DMS153 treated with DMSO at 0.1 percent for 48 hours (cell line): ENCODE measurements around the gene ZNF350.
A peak's percentile ranks its signal among the peaks of the same experiment; 100 is the strongest.
"Not testable (repeated sequence)": the region's sequence is repeated elsewhere in the genome, so short reads cannot be mapped to it uniquely, and the experiment has no call there.

ENCODE experiments used
- DNase-seq: peaks from one replicate; lab custom pipeline; 2025; ENCODE audit not compliant: unreplicated experiment; lab: John Stamatoyannopoulos, UW

ZNF350 gene

DNA sequence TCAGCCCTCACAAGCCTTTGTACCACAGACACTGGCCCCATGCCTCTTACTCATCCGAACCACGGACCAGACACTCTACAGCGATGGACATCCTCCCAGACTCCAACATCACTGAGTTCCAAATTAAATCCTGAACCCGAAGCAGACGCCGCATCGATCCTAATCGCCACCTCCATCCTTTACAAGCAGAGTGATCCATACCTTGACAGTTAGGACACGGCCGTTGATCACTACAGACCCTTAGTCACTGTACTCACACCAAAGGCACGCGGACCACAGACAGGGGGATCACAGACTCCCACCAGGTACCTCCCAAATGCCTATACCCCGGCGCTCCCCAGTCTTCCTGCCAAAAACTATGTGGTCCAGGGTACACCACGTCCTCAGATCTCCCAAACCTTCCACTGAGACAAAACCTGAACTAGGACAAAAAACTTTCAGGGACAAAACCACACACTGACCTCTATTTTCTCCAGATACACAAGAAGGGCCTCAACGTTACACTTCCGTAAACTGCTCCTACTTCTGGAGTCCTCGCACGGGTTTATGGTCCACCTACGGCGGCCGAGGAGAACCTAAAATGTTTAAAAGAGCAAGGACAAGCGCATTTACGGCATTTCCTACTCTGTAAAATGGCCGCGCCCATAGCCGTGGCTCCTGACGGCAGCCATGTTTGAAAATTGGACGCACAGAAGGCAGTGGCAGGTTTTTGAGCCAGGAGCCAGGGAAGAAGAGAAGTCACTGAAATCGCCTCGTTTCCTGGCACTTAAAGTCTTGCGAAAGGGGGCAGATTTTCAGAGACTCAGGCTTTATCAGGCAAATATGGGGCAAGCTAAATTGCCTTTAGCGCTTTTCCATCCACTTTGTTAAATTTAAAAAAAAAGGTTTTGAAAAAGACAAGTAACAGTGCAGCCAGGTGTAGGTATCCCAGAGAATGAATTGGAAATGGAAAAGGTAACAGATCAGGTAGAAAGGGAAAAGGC, at the start of gene ZNF350:
Gene ZNF350 (minus strand): TSS at position 532 of the 983 bp plus-strand sequence. CDS start 12,480 bp downstream, outside the sequence.
- peak; percentile 84 for DNase-seq

DNA sequence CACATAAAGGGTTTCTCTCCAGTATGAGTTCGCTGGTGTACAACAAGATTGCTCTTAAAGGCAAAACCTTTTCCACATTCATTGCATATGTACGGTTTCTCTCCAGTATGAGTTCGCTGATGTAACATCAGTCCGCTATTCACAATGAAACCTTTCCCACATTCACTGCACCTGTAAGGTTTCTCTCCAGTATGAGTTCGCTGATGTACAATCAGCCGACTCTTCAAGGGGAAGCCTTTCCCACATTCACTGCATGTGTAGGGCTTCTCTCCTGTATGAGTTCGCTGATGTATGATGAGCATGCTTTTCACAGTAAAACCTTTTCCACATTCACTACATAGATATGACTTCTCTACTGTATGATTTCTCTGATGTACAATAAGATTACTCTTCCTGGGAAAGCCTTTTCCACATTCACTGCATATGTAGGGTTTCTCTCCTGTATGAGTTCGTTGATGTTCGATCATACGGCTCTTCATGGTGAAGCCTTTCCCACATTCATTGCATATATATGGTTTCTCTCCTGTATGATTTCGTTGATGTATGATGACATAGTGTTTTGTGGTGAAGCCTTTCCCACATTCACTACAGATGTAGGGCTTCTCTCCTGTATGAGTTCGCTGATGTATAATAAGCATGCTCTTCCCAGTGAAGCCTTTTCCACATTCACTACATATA, 47.5 kb upstream of the ZNF350 start:
- DNase-seq = no peak

DNA sequence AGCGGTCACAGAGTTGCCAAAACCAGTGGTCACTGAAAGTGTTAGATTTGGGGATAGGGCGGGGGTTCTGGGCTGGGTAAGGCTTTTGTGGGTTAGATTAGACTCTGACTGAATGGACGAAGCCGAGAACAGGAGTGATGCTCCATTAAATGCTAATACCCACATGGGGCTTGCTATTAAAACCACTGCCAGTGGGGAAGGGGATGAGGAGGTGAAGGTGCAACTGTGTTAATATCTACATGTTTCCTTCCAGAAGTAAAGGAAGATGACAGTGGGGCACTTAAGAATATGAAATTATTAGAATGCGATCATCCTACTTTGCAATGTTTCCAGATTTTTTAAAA, 42.1 kb upstream of the ZNF350 start:
- DNase-seq = no peak

DNA sequence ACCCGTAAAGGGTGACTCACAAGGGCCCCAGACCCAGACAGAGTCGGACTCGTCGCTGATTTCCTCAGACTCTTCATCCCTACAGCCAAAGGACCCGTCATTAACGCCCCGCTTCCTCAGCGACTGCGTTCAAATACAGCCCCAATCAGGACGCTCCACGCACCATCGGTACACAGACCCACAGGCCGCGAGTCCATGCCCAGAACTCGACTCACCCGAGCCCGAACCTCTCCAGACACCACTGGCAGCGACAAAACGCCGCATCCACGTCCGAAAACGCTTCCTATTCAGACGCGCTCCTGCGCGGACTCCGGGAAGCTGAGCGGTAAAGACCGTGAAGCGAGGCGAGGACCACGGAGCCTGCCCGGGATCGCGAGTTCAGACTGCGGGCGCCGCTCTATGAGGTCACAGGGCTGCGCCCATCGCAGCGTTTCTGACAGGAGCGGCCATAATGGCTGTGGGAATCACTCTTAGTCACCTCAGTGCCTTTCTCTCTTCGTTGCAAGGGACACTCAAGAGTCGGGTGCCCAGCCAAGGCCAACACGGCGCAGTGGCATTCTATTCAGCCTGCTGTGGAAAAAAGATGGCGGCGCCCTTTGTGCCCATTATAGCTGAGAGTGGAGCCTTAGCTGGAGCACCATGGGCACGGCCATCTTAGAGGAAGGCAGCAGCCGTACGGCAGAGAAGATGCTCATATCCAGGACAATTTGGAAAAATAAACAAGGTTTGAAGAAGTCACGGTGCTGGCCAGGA, 41.6 kb upstream of the ZNF350 start, which contains the start of gene ZNF614:
Gene ZNF614 (minus strand): TSS at position 353 of the 753 bp plus-strand sequence. CDS start 2,634 bp downstream, outside the sequence.
- DNase-seq = peak; percentile 87

DNA sequence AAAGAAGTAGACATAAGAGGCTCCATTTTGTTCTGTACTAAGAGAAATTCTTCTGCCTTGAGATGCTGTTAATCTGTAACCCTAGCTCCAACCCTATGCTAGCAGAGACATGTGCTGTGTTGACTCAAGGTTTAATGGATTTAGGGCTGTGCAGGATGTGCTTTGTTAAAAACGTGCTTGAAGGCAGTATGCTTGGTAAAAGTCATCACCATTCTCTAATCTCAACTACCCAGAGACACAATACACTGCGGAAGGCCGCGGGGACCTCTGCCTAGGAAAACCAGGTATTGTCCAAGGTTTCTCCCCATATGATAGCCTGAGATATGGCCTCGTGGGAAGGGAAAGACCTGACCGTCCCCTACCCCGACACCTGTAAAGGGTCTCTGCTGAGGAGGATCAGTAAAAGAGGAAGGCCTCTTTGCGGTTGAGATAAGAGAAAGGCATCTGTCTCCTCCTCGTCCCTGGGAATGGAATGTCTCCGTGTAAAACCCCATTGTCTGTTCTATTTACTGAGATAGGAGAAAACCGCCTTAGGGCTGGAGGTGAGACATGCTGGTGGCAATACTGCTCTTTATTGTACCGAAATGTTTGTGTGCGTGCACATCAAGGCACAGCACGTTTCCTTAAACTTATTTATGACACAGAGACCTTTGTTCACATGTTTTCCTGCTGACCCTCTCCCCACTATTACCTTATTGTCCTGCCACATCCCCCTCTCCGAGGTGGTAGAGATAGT, 39.8 kb upstream of the ZNF350 start:
- DNase-seq = not testable (repeated sequence)

DNA sequence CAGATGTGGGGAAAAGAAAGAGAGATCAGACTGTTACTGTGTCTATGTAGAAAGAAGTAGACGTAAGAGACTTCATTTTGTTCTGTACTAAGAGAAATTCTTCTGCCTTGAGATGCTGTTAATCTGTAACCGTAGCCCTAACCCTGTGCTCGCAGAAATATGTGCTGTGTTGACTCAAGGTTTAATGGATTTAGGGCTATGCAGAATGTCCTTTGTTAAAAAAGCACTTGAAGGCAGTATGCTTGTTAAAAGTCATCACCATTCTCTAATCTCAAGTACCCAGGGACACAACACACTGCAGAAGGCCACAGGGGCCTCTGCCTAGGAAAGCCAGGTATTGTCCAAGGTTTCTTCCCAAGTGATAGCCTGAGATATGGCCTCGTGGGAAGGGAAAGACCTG, 37.8 kb upstream of the ZNF350 start:
- DNase-seq = not testable (repeated sequence)

DNA sequence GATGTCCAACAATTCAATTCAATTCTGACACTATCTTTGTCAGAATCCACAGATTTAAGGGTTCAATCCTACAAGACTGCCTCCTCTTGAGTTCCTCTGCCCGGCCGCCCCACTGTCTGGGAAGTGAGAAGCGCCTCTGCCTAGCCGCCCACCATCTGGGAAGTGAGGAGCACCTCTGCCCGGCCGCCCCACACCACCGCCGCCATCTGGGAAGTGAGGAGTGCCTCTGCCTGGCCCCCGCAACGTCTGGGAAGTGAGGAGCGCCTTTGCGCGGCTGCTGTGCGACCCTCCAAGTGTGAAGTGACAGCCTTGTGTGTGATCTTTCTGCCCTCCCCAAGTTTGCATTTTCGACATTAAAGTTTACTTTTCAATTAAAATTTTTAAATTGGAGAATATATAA, 35.6 kb upstream of the ZNF350 start:
- no peak for DNase-seq

DNA sequence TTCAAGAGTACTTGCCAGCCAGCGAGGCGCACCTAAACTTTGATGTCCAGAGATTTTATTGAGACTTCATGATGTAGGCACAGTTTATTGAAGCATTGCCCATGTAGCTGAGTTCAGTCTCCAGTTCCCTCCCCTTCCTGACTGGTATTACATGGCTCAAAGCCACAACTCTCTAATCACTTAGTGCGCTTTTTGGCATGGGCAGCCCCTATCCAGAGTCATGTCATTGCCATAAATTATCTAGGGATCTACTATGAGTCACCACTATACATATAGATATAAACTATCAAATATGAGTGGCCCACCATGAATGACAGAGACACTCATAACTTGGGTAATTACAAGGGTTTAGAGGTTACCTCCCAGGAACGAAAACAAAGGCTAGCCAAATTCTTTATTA, 33.9 kb upstream of the ZNF350 start:
- no peak for DNase-seq

DNA sequence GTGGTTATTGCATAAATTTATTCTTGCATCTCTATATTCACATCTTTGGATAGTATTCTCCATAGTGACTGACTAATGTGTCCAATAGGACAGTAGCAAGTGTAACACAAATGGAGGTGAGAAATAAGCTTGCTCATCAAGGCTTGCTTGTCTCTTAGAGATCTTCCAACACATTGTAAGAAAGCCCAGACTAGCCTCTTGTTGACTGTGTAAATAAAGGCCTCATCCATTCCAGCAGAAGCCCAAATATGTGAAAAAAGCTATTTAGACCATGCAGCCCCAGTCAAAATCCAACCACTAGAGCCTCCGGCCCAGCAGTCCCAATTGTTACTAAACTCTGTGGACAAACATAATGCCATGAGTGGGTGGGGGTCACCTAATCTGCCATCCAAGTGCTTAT, 24.0 kb upstream of the ZNF350 start:
- no peak for DNase-seq

DNA sequence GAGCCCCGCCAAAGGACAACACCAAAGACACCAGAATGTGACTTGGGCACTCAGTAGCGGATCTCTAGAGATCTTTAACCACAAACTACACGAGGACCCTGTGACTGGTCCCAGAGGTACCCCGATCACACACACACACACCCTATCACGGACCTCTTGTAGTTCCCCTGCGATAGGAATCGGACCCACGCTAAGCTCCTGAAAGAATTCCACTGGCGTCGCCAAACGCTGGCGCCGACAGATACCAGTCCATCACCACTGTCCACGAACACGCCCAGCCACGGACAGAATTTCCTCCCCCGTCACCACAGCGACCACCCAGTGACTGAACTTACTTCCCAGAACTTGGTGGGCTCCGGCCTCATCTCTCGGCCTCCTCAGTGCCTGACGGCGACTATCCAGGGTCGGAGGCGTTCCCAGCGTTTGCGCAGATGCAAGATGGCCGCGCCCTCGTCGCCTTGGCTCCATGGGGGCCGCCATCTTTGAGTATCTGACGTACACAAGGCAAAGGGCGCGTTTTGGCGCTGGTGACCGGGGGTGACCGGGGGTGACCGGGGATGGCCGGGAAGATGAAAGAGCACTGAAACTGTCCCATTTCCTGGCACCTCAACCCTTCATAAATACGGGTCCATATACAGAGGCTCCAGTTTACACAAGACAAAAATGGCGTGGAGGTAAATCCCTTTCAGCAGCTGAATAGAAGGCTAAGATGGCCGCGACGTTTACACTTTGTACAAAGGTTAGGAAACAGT, 21.3 kb upstream of the ZNF350 start, which contains the start of gene ZNF615:
Gene ZNF615 (minus strand): TSS at position 406 of the 752 bp plus-strand sequence. CDS start 4,500 bp downstream, outside the sequence.
- peak; percentile 55 for DNase-seq

DNA sequence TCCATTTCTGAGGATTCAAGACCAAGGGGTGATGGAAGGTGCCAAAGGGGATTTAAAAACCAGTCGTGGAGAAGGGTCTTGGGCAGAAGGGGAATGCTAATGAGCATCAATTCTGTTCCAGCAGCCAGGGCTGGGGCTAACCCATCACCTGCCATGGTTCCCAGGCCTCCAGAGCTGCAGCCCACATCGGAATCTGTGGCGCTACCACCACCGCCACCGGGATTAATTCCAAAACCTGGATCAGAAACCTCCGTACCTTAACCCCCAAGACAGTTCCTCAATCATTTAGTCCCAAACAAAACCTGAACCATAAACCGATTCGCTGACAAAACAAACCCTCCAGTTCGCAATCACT, 20.8 kb upstream of the ZNF350 start:
- no peak for DNase-seq

DNA sequence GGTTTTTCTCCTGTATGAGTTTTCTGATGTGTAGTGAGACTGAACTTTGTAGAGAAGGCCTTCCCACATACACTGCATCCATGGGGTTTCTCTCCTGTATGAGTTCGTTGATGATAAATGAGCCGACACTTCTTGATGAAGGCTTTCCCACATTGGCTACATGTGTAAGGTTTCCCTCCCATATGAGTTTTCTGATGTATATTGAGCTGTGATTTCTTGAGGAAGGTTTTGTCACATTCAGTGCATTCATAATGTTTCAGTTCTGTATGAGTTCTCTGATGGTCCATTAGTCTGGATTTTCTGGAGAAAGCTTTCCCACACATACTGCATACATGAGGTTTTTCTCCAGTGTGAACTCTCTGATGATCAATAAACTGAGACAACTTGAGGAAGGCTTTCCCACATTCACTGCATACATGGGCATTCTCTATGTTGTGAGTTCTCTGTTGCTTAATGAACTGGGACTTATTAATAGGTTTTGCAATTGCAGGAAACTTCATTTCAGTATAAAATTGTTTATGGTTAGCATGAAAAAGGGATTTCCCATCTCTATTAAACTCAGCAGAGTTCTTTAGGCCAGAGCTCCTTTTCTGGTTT, 7.5 kb upstream of the ZNF350 start:
- DNase-seq = no peak

DNA sequence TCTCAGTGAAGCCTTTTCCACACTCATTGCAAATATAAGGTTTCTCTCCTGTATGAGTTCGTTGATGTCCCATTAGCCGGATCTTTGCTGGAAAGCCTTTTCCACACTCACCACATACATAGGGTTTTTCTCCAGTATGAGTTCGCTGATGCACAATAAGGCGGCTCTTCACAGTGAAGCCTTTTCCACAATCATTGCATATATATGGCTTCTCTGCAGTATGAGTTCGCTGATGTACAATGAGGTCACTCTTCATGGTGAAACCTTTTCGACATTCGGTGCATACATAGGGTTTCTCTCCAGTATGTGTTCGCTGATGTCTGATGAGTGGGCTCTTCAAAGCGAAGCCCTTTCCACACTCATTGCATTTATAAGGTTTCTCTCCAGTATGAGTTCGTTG, 6.8 kb upstream of the ZNF350 start:
- DNase-seq = no peak

DNA sequence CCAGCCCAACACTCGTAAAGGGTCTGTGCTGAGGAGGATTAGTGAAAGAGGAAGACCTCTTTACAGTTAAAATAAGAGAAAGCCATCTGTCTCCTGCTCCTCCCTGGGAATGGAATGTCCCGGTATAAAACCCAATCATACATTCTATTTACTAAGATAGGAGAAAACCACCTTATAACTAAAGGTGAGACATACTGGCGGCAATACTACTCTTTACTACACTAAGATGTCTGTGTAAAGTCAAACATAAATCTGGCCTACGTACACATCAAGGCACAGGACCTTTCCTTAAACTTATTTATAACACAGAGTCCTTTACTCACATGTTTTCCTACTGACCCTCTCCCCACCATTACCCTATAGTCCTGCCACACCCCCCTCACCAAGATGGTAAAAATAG, 3.3 kb downstream of the ZNF350 start:
- DNase-seq = no peak

DNA sequence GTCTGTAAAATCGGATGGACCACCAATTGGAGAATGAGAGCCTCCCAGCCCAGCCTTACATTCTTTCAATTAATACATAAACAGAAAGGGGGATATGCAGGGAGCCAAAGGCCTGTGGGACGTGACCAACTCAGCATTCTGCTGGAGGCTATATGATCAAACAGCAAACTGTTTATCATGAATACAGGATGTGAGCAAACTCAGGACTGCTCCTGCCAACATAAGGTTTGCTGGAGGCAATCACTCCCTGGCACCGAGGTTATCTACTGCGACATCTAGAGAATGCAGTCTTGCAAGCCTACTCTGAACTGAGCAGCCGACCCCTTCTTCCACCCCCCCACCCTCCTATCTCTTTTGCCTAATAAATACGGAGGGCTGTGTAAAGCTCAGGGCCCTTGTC, 5.7 kb downstream of the ZNF350 start:
- DNase-seq = not testable (repeated sequence)

DNA sequence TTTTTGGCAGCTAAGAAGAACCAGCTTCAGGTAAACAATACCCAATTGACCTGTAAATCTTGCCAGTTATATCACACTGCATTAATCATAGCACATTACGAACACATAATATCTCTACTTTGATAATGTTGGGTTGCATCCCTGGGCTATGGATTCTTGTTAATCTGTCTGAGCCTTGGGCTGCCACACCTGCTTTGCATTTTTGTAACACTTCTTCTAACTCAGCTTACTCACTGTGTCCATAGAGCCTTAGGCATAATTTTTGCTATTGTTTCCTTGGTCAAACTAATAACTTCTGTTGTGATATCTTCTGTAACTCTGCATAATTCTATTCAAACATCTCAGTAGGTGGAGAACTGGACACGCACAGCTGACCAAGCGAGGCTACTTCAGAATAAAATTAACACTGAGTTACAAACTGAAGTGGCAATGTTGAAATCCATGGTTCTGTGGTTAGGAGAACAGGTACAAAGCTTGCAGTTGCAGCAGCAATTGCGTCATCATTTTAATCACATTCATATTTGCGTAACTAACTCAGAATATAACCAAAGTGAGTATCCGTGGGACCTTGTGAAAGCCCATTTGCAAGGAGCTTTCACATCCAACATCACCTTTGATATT, 6.4 kb downstream of the ZNF350 start:
- DNase-seq = no peak

DNA sequence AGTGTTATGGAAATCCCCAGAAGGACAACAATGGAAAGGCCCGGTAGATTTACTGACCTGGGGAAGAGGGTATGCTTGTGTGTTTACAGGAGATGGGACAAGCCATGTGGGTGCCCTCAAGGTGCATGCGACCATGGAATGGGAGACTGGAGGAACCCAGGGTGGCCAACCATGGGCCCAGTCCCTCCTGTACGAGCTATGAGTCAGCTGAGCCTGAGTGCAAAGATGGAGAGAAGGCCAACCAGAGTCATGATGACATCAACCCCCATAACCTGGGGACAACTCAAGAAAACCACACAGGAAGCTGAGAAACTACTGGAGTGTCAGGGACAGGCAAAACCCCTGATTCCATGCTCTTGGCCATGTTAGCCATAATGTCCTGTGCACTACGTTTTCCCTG, 7.8 kb downstream of the ZNF350 start:
- DNase-seq = no peak

DNA sequence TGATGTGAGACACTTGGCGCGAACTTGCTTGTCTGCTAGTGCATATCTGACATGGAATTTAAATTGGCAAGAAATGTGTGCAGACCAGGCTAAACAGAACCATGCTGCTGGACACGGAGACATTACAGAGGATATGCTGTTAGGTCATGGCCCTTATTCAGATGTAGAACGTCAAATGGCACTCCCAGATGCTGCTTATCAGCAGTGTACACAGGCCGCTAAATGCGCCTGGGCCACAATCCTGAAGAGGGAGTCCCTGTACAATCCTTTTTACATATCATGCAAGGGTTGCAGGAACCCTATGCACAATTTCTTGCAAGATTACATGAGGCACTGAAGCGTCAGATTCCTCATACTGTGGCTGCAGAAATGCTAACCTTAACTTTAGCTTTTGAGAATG, 9.3 kb downstream of the ZNF350 start:
- DNase-seq = no peak

DNA sequence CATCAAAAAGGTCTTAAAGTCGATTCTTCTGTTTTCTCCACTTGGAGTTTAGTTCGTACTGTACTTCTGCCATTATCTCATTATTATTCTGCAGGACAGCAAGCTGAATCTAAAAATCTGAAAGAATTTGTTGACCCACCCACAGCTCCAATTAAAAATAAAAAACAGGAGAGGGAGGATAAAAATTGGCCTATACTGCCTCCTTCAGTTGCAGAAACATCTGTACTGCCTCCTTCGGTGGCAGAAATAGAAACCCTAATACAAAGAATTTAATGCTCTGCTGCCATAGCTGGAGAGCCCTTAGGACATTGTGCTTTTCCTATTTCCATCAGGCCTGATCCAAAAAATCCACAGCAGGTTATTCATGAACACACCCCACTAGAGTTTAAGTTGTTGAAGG, 9.8 kb downstream of the ZNF350 start:
- DNase-seq = no peak
